Endothelial cell (in vitro differentiated cells): Measurements from ENCODE around the gene FSTL3. TPM values are rescaled to one million over a fixed set of nuclear protein-coding genes. Genes with fewer than 3 reads are reported as not detected.

ENCODE experiments used
- DNase-seq: peaks from one replicate; pipeline ENCODE4 v3.0.0; 2021; ENCODE audit warnings: low spot score
- H3K27ac Mint-ChIP-seq: one replicate; pipeline ENCODE4 v1.8.0; 2021; ENCODE audit warnings: mixed read lengths, inconsistent platforms; ENCODE audit not compliant: unreplicated experiment
- H3K27me3 Mint-ChIP-seq: one replicate; pipeline ENCODE4 v1.8.0; 2021; ENCODE audit warnings: mild to moderate bottlenecking, moderate library complexity, mixed read lengths, inconsistent platforms; ENCODE audit not compliant: unreplicated experiment
- H3K36me3 Mint-ChIP-seq: one replicate; pipeline ENCODE4 v1.8.0; 2021; ENCODE audit warnings: mild to moderate bottlenecking, low read depth, mixed read lengths, inconsistent platforms; ENCODE audit not compliant: unreplicated experiment
- H3K4me1 Mint-ChIP-seq: one replicate; pipeline ENCODE4 v1.8.0; 2021; ENCODE audit warnings: mild to moderate bottlenecking, mixed read lengths, inconsistent platforms; ENCODE audit not compliant: unreplicated experiment
- H3K4me3 Mint-ChIP-seq: one replicate; pipeline ENCODE4 v1.8.0; 2021; ENCODE audit warnings: mild to moderate bottlenecking, mixed read lengths, inconsistent platforms; ENCODE audit not compliant: unreplicated experiment
- H3K9me3 Mint-ChIP-seq: one replicate; pipeline ENCODE4 v1.8.0; 2021; ENCODE audit warnings: mixed read lengths, inconsistent platforms; ENCODE audit not compliant: unreplicated experiment
- CTCF ChIP-seq: fragments of 200-600 bp; sonication (generic); IDR thresholded peaks from one replicate; pipeline ENCODE4 v1.5.0; 2021; ENCODE audit warnings: antibody characterized with exemption; ENCODE audit not compliant: unreplicated experiment
- total RNA-seq: library from RNA; stranded (reverse); fragmentation: NEBNext Ultra II Directional; extraction: Animal tissue kit (Norgen Biotek cat#: 25700); gene quantifications from one replicate; pipeline ENCODE4 v1.2.1, GENCODE V29; 2021; ENCODE audit not compliant: unreplicated experiment

Gene FSTL3
- total RNA-seq, 1 donor from 2014 or later = 6.5 TPM

- Mint-ChIP-seq H3K4me3 (no peak overlapping the region), H3K27ac (no peak overlapping the region), H3K4me1 (peaks cover 2% of the 10 kb centered on the region), H3K36me3 (no peaks in the 10 kb centered on the region), H3K27me3 (peaks cover 2% of the 10 kb centered on the region), H3K9me3 (no peaks in the 10 kb centered on the region)
- no peak for TF ChIP-seq CTCF
- DNase-seq = no peak
These were observed 9.3 kb downstream of the FSTL3 start for GRCh38 chr19:685454-685931.

GRCh38 chr19:686589-687297 lies 10.6 kb downstream of the FSTL3 start:
- no peak for DNase-seq
- no peaks in the 10 kb centered on the region for H3K9me3 Mint-ChIP-seq
- no peak for TF ChIP-seq CTCF
- no peak overlapping the region for H3K27ac Mint-ChIP-seq
- H3K27me3 Mint-ChIP-seq = no peaks in the 10 kb centered on the region
- no peak overlapping the region for H3K4me3 Mint-ChIP-seq
- H3K4me1 Mint-ChIP-seq = no peaks in the 10 kb centered on the region
- no peaks in the 10 kb centered on the region for H3K36me3 Mint-ChIP-seq

- Mint-ChIP-seq H3K4me1 (no peaks in the 10 kb centered on the region), H3K27me3 (no peaks in the 10 kb centered on the region), H3K4me3 (no peak overlapping the region), H3K36me3 (no peaks in the 10 kb centered on the region), H3K9me3 (no peaks in the 10 kb centered on the region), H3K27ac (no peak overlapping the region)
- DNase-seq = no peak
- TF ChIP-seq CTCF = no peak
These were observed 11.5 kb downstream of the FSTL3 start for GRCh38 chr19:687569-688166.

DNA sequence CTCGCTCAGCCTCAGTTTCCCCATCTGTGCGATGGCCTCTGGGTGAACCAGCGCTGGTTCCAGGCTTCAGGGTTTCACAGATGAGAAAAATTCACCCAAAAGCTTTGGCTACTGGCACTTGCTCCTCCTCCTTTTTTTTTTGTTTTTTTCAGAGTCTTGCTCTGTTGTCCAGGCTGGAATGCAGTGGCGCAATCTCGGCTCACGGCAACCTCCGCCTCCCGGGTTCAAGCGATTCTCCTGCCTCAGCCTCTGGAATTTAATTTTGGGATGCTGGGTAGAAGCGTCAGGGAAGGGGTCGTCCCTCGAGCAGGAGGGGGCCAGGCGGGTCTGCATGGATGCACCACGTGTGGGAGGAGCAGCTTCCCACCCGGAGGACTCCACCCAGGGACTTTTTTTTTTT lies 12.0 kb downstream of the FSTL3 start:
- Mint-ChIP-seq H3K36me3 (no peaks in the 10 kb centered on the region), H3K27ac (no peak overlapping the region), H3K9me3 (no peaks in the 10 kb centered on the region), H3K4me1 (no peaks in the 10 kb centered on the region), H3K4me3 (no peak overlapping the region), H3K27me3 (no peaks in the 10 kb centered on the region)
- TF ChIP-seq CTCF = no peak
- no peak for DNase-seq

DNA sequence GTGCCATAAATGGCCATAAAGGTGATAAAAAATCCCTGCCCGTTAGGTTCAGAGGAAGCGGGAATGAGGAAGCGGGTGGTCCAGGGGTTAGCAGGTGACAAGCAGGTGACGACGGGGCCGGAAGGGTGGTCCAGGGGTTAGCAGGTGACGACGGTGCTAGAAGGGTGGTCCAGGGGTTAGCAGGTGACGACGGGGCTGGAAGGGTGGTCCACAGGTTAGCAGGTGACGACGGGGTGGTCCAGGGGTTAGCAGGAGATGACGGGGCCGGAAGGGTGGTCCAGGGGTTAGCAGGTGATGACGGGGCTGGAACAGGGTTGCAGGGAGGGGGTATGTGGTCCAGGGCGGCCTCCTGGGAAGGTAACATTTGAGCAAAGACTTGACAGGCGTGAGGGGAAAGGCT lies 12.8 kb downstream of the FSTL3 start:
- no peaks in the 10 kb centered on the region for H3K4me1 Mint-ChIP-seq
- no peak overlapping the region for H3K27ac Mint-ChIP-seq
- no peaks in the 10 kb centered on the region for H3K27me3 Mint-ChIP-seq
- no peak for TF ChIP-seq CTCF
- no peaks in the 10 kb centered on the region for H3K9me3 Mint-ChIP-seq
- peak overlapping the region; percentile 53 for H3K4me3 Mint-ChIP-seq
- no peaks in the 10 kb centered on the region for H3K36me3 Mint-ChIP-seq
- DNase-seq = no peak
